CD4-positive, alpha-beta memory T cell (primary cell): ENCODE results near the gene PLEKHA6. TPM values are rescaled to one million over a fixed set of nuclear protein-coding genes. Genes with fewer than 3 reads are reported as not detected.
"Not testable (repeated sequence)": the region's sequence is repeated elsewhere in the genome, so short reads cannot be mapped to it uniquely, and the experiment has no call there.

Source experiments
- CTCF ChIA-PET: fragments of 350-600 bp; sonication (Branson Sonifier 250); formaldehyde crosslinking; loops from one replicate; lab custom pipeline; 2021; ENCODE audit warnings: inconsistent platforms; ENCODE audit not compliant: partially characterized antibody; lab: Charles Lee
- POLR2A ChIA-PET: fragments of 350-600 bp; sonication (Branson Sonifier 250); formaldehyde crosslinking; loops from one replicate; lab custom pipeline; 2021; ENCODE audit not compliant: partially characterized antibody; lab: Charles Lee
- DNase-seq, 5 donors: peaks; one replicate each; pipeline versions ENCODE4 v3.0.0 to v3.0.0-alpha.2; 2020 to 2022; ENCODE audit warnings: mixed read lengths in 1 of 5
- H3K27ac ChIP-seq: one replicate; pipeline ENCODE4 v1.7.0; 2013; ENCODE audit warnings: low read depth, low read length
- H3K27me3 ChIP-seq: 2 replicates; pipeline ENCODE4 v1.7.0; 2013; ENCODE audit warnings: mild to moderate bottlenecking, low read length, moderate library complexity; ENCODE audit not compliant: insufficient read depth
- H3K36me3 ChIP-seq: 2 replicates; pipeline ENCODE4 v1.7.0; 2013; ENCODE audit warnings: mild to moderate bottlenecking, low read length, moderate library complexity; ENCODE audit not compliant: insufficient read depth
- H3K4me1 ChIP-seq: 2 replicates; pipeline ENCODE4 v1.7.0; 2013; ENCODE audit warnings: mild to moderate bottlenecking, low read length, moderate library complexity; ENCODE audit not compliant: insufficient read depth
- H3K4me3 ChIP-seq, 2 donors: one replicate each; pipeline ENCODE4 v1.7.0; 2013; ENCODE audit warnings: low read length in 2 of 2, mild to moderate bottlenecking in 1 of 2
- H3K9me3 ChIP-seq, 2 donors: one replicate each; pipeline ENCODE4 v1.7.0; 2013; ENCODE audit warnings: low read length in 2 of 2, control low read depth in 1 of 2; ENCODE audit not compliant: control insufficient read depth in 1 of 2
- H3K27ac Mint-ChIP-seq, 7 donors: one replicate each; pipeline ENCODE4 v1.8.0; 2020 to 2021; ENCODE audit warnings: mixed read lengths in 7 of 7, mild to moderate bottlenecking in 6 of 7, inconsistent platforms in 3 of 7, moderate library complexity in 3 of 7
- H3K27me3 Mint-ChIP-seq, 2 donors: one replicate each; pipeline ENCODE4 v1.8.0; 2020 to 2021; ENCODE audit warnings: mixed read lengths in 2 of 2
- H3K36me3 Mint-ChIP-seq, 2 donors: one replicate each; pipeline ENCODE4 v1.8.0; 2020 to 2021; ENCODE audit warnings: mixed read lengths in 2 of 2, inconsistent platforms in 1 of 2, mild to moderate bottlenecking in 1 of 2
- H3K4me1 Mint-ChIP-seq, 4 donors: one replicate each; pipeline ENCODE4 v1.8.0; 2020 to 2021; ENCODE audit warnings: mixed read lengths in 4 of 4, mild to moderate bottlenecking in 1 of 4
- H3K4me3 Mint-ChIP-seq, 8 donors: one replicate each; pipeline ENCODE4 v1.8.0; 2020 to 2021; ENCODE audit warnings: mixed read lengths in 8 of 8, mild to moderate bottlenecking in 7 of 8, moderate library complexity in 6 of 8, inconsistent platforms in 3 of 8
- H3K9me3 Mint-ChIP-seq, 8 donors: one replicate each; pipeline ENCODE4 v1.8.0; 2020 to 2021; ENCODE audit warnings: mixed read lengths in 8 of 8, mild to moderate bottlenecking in 5 of 8, inconsistent platforms in 3 of 8, moderate library complexity in 1 of 8
- intact Hi-C: fragments of 100-400 bp; cut with micrococcal nuclease; formaldehyde crosslinking; loops from one replicate; pipeline ENCODE4 v1.15.1; 2023
- polyA plus RNA-seq, 2 donors: library from polyadenylated mRNA; unstranded; fragments of 300-500 nt; fragmentation: Illumina TruSeq; gene quantifications; one replicate each; pipeline ENCODE4 v1.2.3, GENCODE V29; 2021
- total RNA-seq, 2 experiments: library from RNA; stranded (reverse); gene quantifications; one replicate each; pipeline ENCODE4 v1.2.3, GENCODE V29; 2021

PLEKHA6 gene
- total and polyA plus RNA-seq, 4 experiments from 2014 or later, result 0.15 to 0.89 (median 0.52) TPM; not detected in 1

DNA sequence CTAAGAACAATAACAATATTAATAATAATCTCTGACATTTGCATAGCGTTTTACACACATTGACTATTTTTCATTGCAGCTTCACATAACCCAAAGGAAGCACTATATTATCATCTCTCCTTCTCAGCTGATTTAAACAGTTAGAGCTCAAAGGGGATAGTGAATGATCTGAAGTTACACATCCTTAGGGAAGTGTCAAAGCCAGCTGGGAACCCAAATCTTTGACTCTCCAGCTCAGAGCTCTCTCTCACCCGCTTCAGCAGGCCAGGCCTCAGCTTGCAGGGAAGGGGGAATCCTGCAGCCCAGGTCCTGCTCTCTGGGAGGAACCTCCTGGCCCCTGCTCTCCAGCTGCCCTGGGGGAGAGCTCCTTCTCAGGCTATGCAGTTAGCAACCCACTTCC lies 26.3 kb downstream of the PLEKHA6 start:
- no peak for DNase-seq
- CTCF ChIA-PET, result interaction anchor here (1.1 to 1.6 kb wide), 3 partner anchors 18 to 171 kb away, joined by 3 to 5 read pairs (median 3); no protein-coding TSS in a partner anchor

DNA sequence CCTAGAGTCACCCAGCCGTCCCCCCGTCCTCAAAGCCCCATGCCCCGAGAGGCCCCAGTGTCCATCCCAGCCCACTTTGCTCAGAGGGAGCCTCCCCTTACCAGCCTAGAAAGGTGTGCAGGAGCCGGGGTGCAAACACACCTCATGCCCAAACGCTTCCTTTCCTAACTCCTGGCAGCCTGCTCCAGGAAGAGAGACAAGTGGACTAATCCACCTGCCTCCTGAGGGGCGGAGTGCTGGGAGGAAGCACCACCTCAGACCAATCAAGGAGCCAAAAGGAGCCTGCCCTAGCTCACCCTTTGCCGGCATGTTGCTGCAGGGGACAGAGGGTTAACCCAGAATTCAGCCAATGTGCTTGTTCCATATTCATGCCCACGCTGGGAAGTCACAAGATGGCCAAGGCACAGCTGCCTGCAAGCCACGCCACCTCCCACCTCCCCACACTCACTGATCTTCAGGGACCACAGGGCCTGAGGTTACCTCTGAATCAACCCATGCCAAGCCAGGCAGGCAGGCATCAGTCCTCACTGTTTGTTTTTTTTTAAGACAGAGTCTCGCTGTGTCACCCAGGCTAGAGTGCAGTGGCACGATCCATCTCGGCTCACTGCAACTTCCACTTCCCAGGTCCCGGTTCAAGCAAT lies 27.8 kb downstream of the PLEKHA6 start:
- H3K27ac Mint-ChIP-seq, result no peak overlapping the region
- H3K27me3 ChIP-seq, result no peaks in the 10 kb centered on the region
- H3K9me3 ChIP-seq, result no peaks in the 10 kb centered on the region
- DNase-seq, result no peak
- peaks cover 9 to 12% of the 10 kb centered on the region in 2 donors for H3K27me3 Mint-ChIP-seq
- no peaks in the 10 kb centered on the region for H3K4me1 ChIP-seq
- no peaks in the 10 kb centered on the region for H3K36me3 ChIP-seq
- no peaks in the 10 kb centered on the region for H3K36me3 Mint-ChIP-seq
- H3K4me3 Mint-ChIP-seq, result no peak overlapping the region
- no peak overlapping the region for H3K4me3 ChIP-seq
- H3K4me1 Mint-ChIP-seq, result no peaks in the 10 kb centered on the region
- ChIA-PET POLR2A (no interaction called here), CTCF (interaction anchor here (1.0 to 1.6 kb wide), 2 partner anchors 9 to 169 kb away, joined by 3 to 5 read pairs; no protein-coding TSS in a partner anchor)
- H3K27ac ChIP-seq, result no peak overlapping the region
- intact Hi-C loops, result no loop called here
- no peaks in the 10 kb centered on the region for H3K9me3 Mint-ChIP-seq

More for the DNA sequence above, 26.3 kb downstream of the PLEKHA6 start:
- Histone ChIP-seq H3K27me3 (no peaks in the 10 kb centered on the region), H3K27ac (no peak overlapping the region), H3K4me1 (no peaks in the 10 kb centered on the region), H3K9me3 (no peaks in the 10 kb centered on the region), H3K4me3 (no peak overlapping the region), H3K36me3 (no peaks in the 10 kb centered on the region)
- intact Hi-C loops, result no loop called here
- Mint-ChIP-seq H3K27me3 (peaks cover 9 to 10% of the 10 kb centered on the region in 2 donors), H3K36me3 (no peaks in the 10 kb centered on the region), H3K4me1 (no peaks in the 10 kb centered on the region), H3K9me3 (no peaks in the 10 kb centered on the region), H3K4me3 (no peak overlapping the region), H3K27ac (no peak overlapping the region)
- POLR2A ChIA-PET, result no interaction called here

DNA sequence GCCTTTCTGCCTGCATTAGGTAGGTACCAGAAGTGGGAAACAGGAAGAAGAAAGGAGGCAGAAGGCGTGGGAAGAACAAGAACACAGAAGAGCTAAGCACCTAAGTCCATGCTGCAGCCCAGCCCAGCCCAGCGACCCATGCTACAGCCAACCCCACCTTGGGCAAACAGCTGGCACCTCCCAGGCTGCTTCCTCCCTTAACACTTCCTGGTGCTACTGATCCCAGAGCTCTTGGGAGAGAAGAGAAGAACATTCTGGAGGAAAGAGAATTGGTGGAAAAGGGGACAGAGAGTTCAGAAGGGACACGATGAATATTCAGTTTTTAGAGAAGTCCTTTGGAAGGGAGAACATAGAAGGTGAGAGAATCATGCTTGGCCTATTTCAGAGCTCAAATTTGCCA lies 28.5 kb downstream of the PLEKHA6 start:
- Mint-ChIP-seq H3K4me1 (no peaks in the 10 kb centered on the region), H3K4me3 (no peak overlapping the region), H3K27me3 (peaks cover 9 to 13% of the 10 kb centered on the region in 2 donors), H3K36me3 (no peaks in the 10 kb centered on the region), H3K27ac (no peak overlapping the region), H3K9me3 (no peaks in the 10 kb centered on the region)
- intact Hi-C loops, result no loop called here
- CTCF ChIA-PET, result no interaction called here
- POLR2A ChIA-PET, result no interaction called here
- no peak for DNase-seq
- Histone ChIP-seq H3K27me3 (no peaks in the 10 kb centered on the region), H3K9me3 (no peaks in the 10 kb centered on the region), H3K36me3 (no peaks in the 10 kb centered on the region), H3K27ac (no peak overlapping the region), H3K4me1 (no peaks in the 10 kb centered on the region), H3K4me3 (no peak overlapping the region)

DNA sequence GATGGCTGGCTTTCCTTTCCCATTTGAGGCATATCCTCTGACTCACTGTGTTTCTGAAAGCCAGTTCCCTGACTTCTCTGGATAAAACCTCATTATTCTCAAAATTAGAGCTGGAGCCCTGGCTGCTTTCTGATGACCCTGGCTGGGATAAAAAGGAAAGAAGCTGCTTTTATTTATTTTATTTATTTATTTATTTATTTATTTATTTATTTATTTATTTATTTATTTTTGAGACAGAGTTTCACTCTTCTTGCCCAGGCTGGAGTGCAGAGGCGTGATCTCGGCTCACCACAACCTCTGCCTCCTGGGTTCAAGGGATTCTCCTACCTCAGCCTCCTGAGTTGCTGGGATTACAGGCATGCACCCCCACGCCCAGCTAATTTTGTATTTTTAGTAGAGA lies 31.9 kb downstream of the PLEKHA6 start:
- ChIA-PET CTCF (interaction anchor here (1.1 kb wide), 1 partner anchor 36 kb away, joined by 3 read pairs; no protein-coding TSS in a partner anchor), POLR2A (interaction anchor here (0.7 kb wide), 1 partner anchor 46 kb away, joined by 3 read pairs; no protein-coding TSS in a partner anchor)
- H3K27ac Mint-ChIP-seq, H3K4me3 ChIP-seq, DNase-seq, H3K27me3 ChIP-seq, H3K4me3 Mint-ChIP-seq, H3K27ac ChIP-seq, H3K36me3 Mint-ChIP-seq, H3K4me1 Mint-ChIP-seq, H3K9me3 Mint-ChIP-seq, H3K4me1 ChIP-seq, intact Hi-C loops, H3K36me3 ChIP-seq, H3K9me3 ChIP-seq: not testable (repeated sequence)
- peaks cover 5 to 11% of the 10 kb centered on the region in 2 donors for H3K27me3 Mint-ChIP-seq

DNA sequence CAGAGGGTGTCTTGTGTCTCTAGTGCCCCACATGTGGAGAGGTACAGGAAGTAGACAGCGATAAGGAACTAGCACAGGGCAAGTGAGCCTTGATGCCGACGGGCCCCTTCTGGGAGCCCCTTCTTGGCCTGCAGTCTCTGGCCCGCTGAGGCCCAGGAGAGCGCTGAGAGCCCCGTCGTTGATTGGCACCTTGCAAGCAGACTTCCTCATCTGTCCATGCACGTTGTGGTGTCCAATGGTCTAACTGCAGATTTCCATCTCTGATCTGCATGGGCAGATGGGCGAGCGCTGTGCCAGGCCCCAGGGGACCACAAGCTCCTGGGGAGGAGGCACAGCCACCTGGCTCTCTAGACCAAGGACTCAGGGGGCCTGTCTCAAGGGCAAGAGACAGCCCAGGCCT lies 32.4 kb downstream of the PLEKHA6 start:
- ChIA-PET POLR2A (no interaction called here), CTCF (interaction anchor here (1.1 kb wide), 1 partner anchor 36 kb away, joined by 3 read pairs; no protein-coding TSS in a partner anchor)
- H3K27me3 Mint-ChIP-seq, result peaks cover 2 to 10% of the 10 kb centered on the region in 2 donors

DNA sequence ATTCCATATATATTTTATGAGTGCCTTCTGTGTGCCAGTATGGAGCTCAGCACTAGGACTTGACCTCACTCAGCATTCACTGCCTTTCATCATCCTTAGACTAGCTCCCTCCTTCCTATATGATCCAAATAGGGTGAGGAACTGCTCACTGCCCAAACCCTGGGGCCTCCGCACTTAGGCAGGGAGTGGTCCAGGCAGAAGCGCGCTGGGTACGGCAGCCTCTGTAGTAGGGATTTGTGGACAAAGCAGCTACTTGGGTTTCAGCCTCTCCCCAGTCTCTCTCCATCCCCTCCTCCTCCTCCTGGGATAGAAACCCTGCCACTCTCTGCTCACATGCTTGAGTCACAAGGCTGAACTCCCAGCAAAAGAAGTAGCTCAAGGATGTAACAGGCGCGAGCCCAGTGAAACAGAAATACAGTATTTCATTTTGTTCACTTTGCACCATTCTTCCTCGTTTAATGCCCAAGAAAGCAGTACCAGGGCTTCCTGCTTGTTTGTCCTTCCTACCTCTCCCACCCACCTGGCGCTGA lies 32.9 kb downstream of the PLEKHA6 start:
- no peaks in the 10 kb centered on the region for H3K4me1 ChIP-seq
- POLR2A ChIA-PET, result no interaction called here
- H3K4me3 ChIP-seq, result no peak overlapping the region
- peaks cover under 1 to 10% of the 10 kb centered on the region in 2 donors for H3K27me3 Mint-ChIP-seq
- H3K9me3 ChIP-seq, result no peaks in the 10 kb centered on the region
- no peak overlapping the region for H3K4me3 Mint-ChIP-seq
- H3K36me3 Mint-ChIP-seq, result no peaks in the 10 kb centered on the region
- H3K4me1 Mint-ChIP-seq, result no peaks in the 10 kb centered on the region
- intact Hi-C loops, result no loop called here
- H3K36me3 ChIP-seq, result no peaks in the 10 kb centered on the region
- DNase-seq, result no peak
- H3K27ac Mint-ChIP-seq, result no peak overlapping the region
- H3K9me3 Mint-ChIP-seq, result no peaks in the 10 kb centered on the region
- CTCF ChIA-PET, result no interaction called here
- no peaks in the 10 kb centered on the region for H3K27me3 ChIP-seq
- H3K27ac ChIP-seq, result no peak overlapping the region

More for the DNA sequence above, 32.4 kb downstream of the PLEKHA6 start:
- no peak overlapping the region for H3K27ac ChIP-seq
- H3K36me3 Mint-ChIP-seq, result no peaks in the 10 kb centered on the region
- no peak overlapping the region for H3K27ac Mint-ChIP-seq
- H3K27me3 ChIP-seq, result no peaks in the 10 kb centered on the region
- H3K4me1 Mint-ChIP-seq, result no peaks in the 10 kb centered on the region
- H3K4me1 ChIP-seq, result no peaks in the 10 kb centered on the region
- H3K4me3 ChIP-seq, result no peak overlapping the region
- no peak for DNase-seq
- H3K9me3 ChIP-seq, result no peaks in the 10 kb centered on the region
- no peaks in the 10 kb centered on the region for H3K9me3 Mint-ChIP-seq
- intact Hi-C loops, result no loop called here
- H3K4me3 Mint-ChIP-seq, result no peak overlapping the region
- no peaks in the 10 kb centered on the region for H3K36me3 ChIP-seq

DNA sequence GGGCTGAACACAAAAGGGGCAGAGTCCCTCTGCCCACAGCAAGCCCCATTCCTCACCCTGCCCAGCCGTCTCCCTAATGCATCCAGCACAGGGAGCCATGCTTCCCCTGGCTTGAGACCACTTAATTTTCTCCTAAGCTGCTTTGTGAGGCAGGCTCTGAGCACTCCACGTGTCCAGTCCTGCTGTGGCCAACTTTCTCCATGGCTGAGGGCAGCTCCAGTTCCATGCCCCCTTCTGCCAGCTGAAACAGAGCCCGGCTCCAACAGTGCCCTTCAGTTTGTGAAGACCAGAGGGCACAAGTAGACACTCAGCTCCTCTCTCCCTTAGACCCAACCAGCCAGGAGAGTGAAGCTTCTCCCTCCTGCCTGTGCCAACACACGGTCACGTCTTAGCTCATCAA lies 33.8 kb downstream of the PLEKHA6 start:
- H3K9me3 Mint-ChIP-seq, result no peaks in the 10 kb centered on the region
- Histone ChIP-seq H3K27me3 (no peaks in the 10 kb centered on the region), H3K4me3 (no peak overlapping the region), H3K4me1 (no peaks in the 10 kb centered on the region), H3K36me3 (no peaks in the 10 kb centered on the region), H3K9me3 (no peaks in the 10 kb centered on the region), H3K27ac (no peak overlapping the region)
- H3K27ac Mint-ChIP-seq, result no peak overlapping the region
- DNase-seq, result no peak
- CTCF ChIA-PET, result no interaction called here
- peaks cover 0 to 8% of the 10 kb centered on the region in 2 donors for H3K27me3 Mint-ChIP-seq
- no peaks in the 10 kb centered on the region for H3K36me3 Mint-ChIP-seq
- no peak overlapping the region for H3K4me3 Mint-ChIP-seq
- no peaks in the 10 kb centered on the region for H3K4me1 Mint-ChIP-seq
- intact Hi-C loops, result no loop called here
- POLR2A ChIA-PET, result no interaction called here
